ENCODE data around the gene SP8. TPM values are rescaled to one million over a fixed set of nuclear protein-coding genes. Genes with fewer than 3 reads are reported as not detected.

Gene SP8
- total RNA-seq, 1 donor from 2014 or later, result not detected

DNA sequence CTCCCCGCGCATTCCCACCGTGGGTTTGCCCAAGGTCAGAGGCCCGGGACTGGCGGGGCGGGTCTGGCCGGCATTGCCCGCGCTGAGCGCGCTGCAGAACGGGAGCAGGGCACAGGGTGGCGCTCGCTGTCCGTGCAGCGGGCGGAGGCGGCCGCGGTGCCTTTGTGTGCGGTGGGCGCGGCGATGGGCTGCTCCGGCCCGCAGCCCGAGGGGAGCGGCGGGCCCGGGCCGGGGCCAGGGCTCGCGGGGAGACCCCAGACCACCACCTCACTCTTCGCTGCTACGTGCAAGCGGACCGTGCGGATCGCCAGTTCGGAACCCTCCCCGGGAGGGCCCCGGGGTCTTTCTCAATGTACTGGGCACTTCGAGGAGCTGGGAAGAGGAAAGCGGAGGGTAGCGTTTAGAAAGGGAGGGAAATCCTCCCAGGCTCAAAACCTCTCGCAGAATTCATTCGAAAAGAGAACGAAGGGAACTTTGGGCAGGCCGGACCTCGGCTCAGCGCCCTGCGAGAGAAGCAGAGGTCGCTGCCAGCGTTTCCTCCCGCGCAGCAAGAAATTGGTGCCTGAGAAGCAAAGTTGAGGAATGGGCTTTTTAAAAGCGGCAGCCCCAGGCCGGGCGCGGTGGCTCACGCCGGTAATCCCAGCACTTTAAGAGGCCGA, 8.5 kb downstream of the SP8 start:
- intact Hi-C loops (cut with DNase I), result no loop called here
- DNase-seq (ENCODE audit: low spot score), result no peak
- ATAC-seq, result peak; percentile 64

GRCh38 chr7:20777377-20778062, 9.2 kb downstream of the SP8 start:
- no peak for DNase-seq (ENCODE audit: low spot score)
- no peak for ATAC-seq
- intact Hi-C loops (cut with DNase I), result no loop called here

DNA sequence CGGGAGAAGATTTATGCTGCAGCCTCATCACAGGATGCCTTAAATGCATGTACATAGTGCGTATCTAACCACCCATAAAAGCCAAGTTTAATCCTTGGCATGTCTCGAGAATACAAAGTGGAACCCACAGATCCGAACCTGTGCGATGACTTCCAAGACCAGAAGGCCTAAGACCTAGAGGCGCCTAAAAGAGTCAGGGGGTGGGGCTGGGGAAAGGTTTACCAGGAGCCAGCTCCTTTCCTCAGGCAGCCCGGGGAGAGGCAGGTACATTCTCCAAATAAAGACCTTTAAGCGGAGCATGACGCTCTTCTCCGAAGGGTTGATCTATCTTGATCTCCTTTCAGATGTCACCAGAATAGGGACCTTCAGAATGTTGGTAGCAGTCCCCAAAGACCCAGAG, 9.7 kb downstream of the SP8 start:
- intact Hi-C loops (cut with DNase I), result no loop called here
- ATAC-seq, result no peak

GRCh38 chr7:20776214-20776911, 10.3 kb downstream of the SP8 start:
- ATAC-seq (no peak), DNase-seq (ENCODE audit: low spot score) (no peak)
- intact Hi-C loops (cut with DNase I), result no loop called here

More for the DNA sequence above, 9.7 kb downstream of the SP8 start:
- DNase-seq (ENCODE audit: low spot score), result no peak

- ATAC-seq, result no peak
- intact Hi-C loops (cut with DNase I), result no loop called here
- DNase-seq (ENCODE audit: low spot score), result no peak
Measured at GRCh38 chr7:20754001-20754400, 32.7 kb downstream of the SP8 start.

- ATAC-seq, result no peak
- intact Hi-C loops (cut with DNase I), result no loop called here
Measured at GRCh38 chr7:20749906-20750305, 36.8 kb downstream of the SP8 start.

DNA sequence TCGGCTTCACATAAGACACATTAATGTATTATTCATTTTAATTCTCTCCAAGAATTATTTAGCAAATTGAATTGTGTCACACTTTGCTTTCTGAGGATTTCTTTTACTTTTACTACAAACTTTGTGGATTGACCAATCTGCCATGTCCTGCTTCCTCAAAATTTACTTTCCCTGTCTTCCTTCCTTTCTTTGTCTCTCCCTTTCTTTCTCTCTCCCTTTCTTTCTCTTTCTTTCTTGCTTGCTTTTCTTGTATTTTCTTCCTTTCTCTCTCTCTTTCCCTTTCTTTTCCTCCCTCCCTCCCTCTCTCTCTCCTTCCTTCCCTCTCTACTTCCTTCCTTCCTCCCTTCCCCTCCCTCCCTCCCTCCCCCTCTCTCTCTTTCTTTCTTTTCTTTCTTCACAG, 37.8 kb downstream of the SP8 start:
- ATAC-seq, result no peak
- intact Hi-C loops (cut with DNase I), result no loop called here
- DNase-seq (ENCODE audit: low spot score), result no peak

More at GRCh38 chr7:20749906-20750305, 36.8 kb downstream of the SP8 start:
- DNase-seq (ENCODE audit: low spot score), result no peak

GRCh38 chr7:20747001-20747400, 39.7 kb downstream of the SP8 start:
- ATAC-seq (no peak), DNase-seq (ENCODE audit: low spot score) (no peak)
- intact Hi-C loops (cut with DNase I), result no loop called here

DNA sequence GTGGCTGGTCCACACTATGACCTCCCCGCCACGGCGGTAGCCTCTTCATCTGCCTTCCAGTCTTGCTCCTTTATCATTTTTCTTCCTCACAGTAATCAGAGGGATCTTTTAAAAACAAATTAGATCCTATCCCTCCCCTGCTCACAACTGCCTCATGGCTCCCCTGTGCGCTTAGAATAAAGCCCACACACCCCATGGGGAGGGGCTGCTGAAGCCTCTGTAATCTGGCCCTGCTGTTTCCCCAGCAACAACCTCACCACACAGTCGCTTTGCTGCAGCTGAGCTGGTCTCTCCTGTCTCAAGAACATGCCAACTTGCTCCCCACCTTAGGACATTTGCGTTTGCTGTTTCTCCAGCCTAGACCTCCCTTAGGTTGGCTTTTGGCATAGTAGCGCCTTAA, 41.0 kb downstream of the SP8 start:
- intact Hi-C loops (cut with DNase I), result no loop called here
- ATAC-seq (no peak), DNase-seq (ENCODE audit: low spot score) (no peak)

- intact Hi-C loops (cut with DNase I), result no loop called here
- ATAC-seq, result no peak
- DNase-seq (ENCODE audit: low spot score), result no peak
Measured at GRCh38 chr7:20744954-20745446, 41.7 kb downstream of the SP8 start.

DNA sequence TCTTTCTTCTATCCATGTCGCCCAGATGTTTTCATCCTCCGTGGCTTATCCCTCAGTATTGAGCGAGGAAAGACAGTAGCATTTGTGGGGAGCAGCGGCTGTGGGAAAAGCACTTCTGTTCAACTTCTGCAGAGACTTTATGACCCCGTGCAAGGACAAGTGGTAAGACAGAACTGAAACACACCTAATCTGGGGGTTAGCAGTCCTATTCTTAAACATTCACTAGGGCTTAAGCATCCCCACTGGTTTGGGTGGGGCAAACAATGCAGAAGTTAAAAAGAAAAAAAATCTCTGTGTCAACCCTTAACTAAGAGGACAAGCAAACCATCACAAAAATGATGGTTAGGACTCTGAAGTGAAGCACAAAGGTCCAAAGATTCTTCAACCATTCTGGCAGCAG, 43.8 kb downstream of the SP8 start:
- DNase-seq (ENCODE audit: low spot score), result no peak
- ATAC-seq, result no peak

DNA sequence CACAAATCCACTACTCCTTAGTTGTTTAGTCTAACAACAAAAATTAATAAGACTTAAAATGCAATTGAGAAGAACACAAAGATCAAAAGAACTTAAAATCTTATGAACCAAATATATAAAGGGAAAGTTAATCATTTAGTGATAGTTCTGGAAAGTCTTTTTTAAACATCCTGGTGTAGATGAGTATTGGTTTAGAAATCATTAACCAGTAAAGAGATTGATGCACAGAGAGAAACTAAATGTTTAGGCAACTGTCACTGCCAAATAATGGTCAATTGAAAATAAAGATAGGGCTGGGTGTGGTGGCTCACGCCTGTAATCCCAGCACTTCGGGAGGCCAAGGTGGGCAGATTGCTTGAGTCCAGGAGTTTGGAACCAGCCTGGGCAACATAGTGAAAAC, 44.9 kb downstream of the SP8 start:
- DNase-seq (ENCODE audit: low spot score), result no peak

More for the DNA sequence above, 43.8 kb downstream of the SP8 start:
- intact Hi-C loops (cut with DNase I), result no loop called here

GRCh38 chr7:20738518-20739481, 47.9 kb downstream of the SP8 start:
- no peak for ATAC-seq
- DNase-seq (ENCODE audit: low spot score), result no peak
- intact Hi-C loops (cut with DNase I), result no loop called here

More for the DNA sequence above, 44.9 kb downstream of the SP8 start:
- ATAC-seq, result no peak
- intact Hi-C loops (cut with DNase I), result no loop called here

DNA sequence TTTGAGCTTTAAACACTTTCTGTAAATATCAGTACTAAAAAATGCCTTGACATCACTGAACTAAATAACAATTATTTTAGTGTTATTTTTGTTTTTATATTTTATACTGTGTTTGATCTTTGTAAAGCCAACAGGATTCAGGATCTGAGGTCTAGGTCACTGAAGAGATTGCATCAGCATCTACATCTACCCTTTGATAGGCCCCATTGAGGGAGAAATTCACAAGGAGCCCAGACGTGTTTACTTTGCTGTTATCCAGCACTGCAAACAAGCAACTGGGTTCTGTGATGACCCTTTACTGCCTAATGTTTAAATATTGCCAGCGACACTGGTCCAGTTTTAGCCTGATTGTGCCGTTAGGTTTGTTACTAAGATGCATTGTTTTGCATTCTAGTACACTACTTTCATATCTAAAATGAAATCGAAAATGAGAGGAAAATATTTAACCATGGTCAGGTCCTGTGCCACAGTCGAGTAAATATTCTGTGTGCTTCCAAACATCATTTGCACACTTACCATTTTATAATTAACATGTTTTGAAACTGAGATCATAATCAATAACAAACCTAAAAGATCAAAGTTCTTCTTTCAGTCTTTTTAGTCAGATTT, 48.7 kb downstream of the SP8 start:
- no peak for DNase-seq (ENCODE audit: low spot score)
- ATAC-seq, result no peak
- intact Hi-C loops (cut with DNase I), result no loop called here

- ATAC-seq (no peak), DNase-seq (ENCODE audit: low spot score) (no peak)
- intact Hi-C loops (cut with DNase I), result no loop called here
Measured at GRCh38 chr7:20735346-20736065, 51.2 kb downstream of the SP8 start.
